Measurements from ENCODE around the gene SEMA5B. TPM values are rescaled to one million over a fixed set of nuclear protein-coding genes. Genes with fewer than 3 reads are reported as not detected.
A peak's percentile ranks its signal among the peaks of the same experiment; 100 is the strongest.

SEMA5B gene
- total RNA-seq, 3 donors from 2014 or later (not counting 1 experiment from before 2014, with no cell fraction given), result 0.23 TPM; not detected in 2

DNA sequence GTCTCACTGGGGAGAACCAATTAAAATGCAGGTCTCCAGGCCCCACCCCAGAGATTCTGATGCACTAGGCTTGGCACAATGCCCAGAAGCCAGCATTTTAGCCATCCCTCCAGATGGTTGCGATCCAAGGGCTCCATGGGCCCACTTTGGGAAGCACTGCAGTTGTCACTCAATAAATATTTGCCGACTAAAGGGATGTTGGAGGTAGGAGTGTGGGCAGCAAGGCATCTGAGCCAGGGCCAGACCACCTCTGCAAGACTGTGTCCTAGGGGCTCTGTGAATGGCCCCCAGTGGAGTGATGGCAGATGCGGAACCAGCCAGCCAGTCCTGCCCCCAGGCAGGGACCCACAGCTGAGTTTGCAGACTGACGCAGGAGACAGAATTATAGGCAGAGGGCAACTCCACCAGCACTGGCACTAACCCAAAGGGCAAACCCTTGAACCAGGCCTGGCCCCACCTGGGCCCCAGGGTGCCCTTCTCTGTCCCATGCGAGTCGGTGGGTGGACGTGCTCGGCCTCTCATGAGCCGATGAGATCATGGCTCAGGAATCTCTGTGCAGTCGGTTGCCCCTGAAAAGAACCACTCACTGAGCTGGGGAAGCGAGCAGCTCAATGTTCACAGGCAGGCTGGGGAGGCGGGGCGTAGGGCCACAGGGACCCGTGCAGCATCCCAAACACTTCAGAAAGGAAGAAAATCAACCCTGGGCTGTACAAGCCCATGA is 49.7 kb downstream of the SEMA5B start:
- H3K36me3 Mint-ChIP-seq, result no peaks in the 10 kb centered on the region
- H3K27ac Mint-ChIP-seq, result no peak overlapping the region
- no peaks in the 10 kb centered on the region for H3K9me3 Mint-ChIP-seq
- Histone ChIP-seq H3K4me1 (ENCODE audit: control insufficient read depth, insufficient read depth, low read length) (peaks cover 25% of the 10 kb centered on the region), H3K27ac (ENCODE audit: low read length) (no peak overlapping the region), H3K36me3 (ENCODE audit: control insufficient read depth, insufficient read depth, low read length) (no peaks in the 10 kb centered on the region), H3K9me3 (ENCODE audit: control insufficient read depth, insufficient read depth, low read length) (no peaks in the 10 kb centered on the region), H3K4me3 (ENCODE audit: low read length) (no peak overlapping the region), H3K27me3 (ENCODE audit: control insufficient read depth, insufficient read depth, low read length) (no peaks in the 10 kb centered on the region)
- TF ChIP-seq, protein P1, sequence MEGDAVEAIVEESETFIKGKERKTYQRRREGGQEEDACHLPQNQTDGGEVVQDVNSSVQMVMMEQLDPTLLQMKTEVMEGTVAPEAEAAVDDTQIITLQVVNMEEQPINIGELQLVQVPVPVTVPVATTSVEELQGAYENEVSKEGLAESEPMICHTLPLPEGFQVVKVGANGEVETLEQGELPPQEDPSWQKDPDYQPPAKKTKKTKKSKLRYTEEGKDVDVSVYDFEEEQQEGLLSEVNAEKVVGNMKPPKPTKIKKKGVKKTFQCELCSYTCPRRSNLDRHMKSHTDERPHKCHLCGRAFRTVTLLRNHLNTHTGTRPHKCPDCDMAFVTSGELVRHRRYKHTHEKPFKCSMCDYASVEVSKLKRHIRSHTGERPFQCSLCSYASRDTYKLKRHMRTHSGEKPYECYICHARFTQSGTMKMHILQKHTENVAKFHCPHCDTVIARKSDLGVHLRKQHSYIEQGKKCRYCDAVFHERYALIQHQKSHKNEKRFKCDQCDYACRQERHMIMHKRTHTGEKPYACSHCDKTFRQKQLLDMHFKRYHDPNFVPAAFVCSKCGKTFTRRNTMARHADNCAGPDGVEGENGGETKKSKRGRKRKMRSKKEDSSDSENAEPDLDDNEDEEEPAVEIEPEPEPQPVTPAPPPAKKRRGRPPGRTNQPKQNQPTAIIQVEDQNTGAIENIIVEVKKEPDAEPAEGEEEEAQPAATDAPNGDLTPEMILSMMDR (IDR thresholded peaks at IDR 0.05), result no peak
- intact Hi-C loops (cut with micrococcal nuclease), result no loop called here
- WGBS (ENCODE audit: insufficient coverage), result 97% methylated on average over 14 of the region's 14 CpGs
- peaks cover 23 to 27% of the 10 kb centered on the region in 2 donors for H3K27me3 Mint-ChIP-seq (ENCODE audit: low read depth in 2 of 2)
- H3K4me3 Mint-ChIP-seq, result no peak overlapping the region
- ATAC-seq (no peak), DNase-seq (no peak)
- peaks cover 18 to 22% of the 10 kb centered on the region in 2 donors for H3K4me1 Mint-ChIP-seq

DNA sequence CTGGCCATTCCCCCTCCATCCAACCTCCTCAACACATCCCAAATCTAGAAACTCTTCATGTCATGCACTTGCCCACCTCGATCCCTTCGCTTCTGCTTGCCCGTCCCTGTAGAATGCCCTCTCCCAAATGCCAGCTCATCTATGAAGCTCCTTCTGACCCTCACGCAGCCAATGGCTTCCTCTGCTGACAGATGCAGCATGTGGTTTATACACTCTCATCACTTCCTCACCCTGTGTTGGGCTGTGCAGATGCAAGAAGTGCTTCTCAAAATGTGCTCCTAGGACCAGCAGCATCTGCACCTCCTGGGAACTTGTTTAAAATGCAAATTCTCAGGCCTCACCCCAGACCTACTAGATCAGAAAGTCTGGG is 51.7 kb downstream of the SEMA5B start:
- H3K36me3 ChIP-seq (ENCODE audit: control insufficient read depth, insufficient read depth, low read length), result no peaks in the 10 kb centered on the region
- intact Hi-C loops (cut with micrococcal nuclease), result no loop called here
- ATAC-seq, result peak; percentile 55 to 71 (median 58)
- peak in 1 of 2 donors; percentile 11 for DNase-seq
- H3K36me3 Mint-ChIP-seq, result no peaks in the 10 kb centered on the region
- H3K27me3 ChIP-seq (ENCODE audit: control insufficient read depth, insufficient read depth, low read length), result peaks cover 2% of the 10 kb centered on the region
- TF ChIP-seq, protein P1 (IDR thresholded peaks at IDR 0.05), result no peak
- H3K9me3 Mint-ChIP-seq, result no peaks in the 10 kb centered on the region
- H3K4me1 ChIP-seq (ENCODE audit: control insufficient read depth, insufficient read depth, low read length), result peaks cover 25% of the 10 kb centered on the region
- H3K9me3 ChIP-seq (ENCODE audit: control insufficient read depth, insufficient read depth, low read length), result no peaks in the 10 kb centered on the region
- H3K4me1 Mint-ChIP-seq, result peaks cover 18 to 22% of the 10 kb centered on the region in 2 donors
- WGBS (ENCODE audit: insufficient coverage), result 28% methylated on average over 4 of the region's 4 CpGs
- H3K27ac ChIP-seq (ENCODE audit: low read length), result no peak overlapping the region
- H3K27me3 Mint-ChIP-seq (ENCODE audit: low read depth in 2 of 2), result peaks cover 17 to 29% of the 10 kb centered on the region in 2 donors
- peak overlapping the region; percentile 56 for H3K4me3 Mint-ChIP-seq
- H3K4me3 ChIP-seq (ENCODE audit: low read length), result no peak overlapping the region
- H3K27ac Mint-ChIP-seq, result peak overlapping the region in 1 of 2 donors; percentile 47

DNA sequence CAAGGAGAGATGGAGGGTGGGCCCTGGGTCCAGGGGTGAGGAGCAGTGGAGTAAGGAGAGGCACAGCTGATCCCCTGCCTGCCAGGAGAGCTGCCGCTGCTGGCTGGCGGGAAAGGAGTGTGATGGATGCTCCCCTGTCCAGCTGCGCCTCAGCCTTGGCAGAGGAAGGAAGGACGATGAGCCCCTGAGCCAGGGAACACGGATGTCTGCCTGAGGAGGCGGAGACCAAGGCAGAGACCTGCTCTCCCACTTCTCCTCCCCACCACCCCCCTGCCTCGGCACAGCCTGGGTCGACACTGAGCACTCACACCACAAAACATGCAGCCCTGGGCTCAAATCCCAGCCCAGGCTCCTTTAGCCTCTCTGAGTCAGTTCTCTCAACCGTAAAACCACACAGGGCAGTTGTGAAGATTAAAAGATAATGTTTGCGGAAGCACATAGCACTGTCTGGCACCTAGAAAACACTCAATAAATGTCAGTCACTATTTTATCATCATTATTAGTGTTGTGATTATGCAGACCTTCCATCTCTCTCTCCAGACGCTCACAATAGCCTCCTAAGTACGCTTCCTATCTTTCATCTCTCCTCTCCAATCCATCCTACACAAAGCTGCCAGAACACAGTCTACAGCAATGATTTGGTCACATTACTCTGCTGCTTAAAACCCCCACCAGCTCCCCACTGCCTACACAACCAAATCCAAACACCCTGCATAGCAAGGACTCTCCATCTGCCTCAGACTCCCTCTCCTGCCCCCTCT is 52.2 kb downstream of the SEMA5B start:
- Mint-ChIP-seq H3K4me1 (peaks cover 18 to 22% of the 10 kb centered on the region in 2 donors), H3K27ac (peak overlapping the region in 1 of 2 donors; percentile 70), H3K9me3 (no peaks in the 10 kb centered on the region), H3K36me3 (no peaks in the 10 kb centered on the region), H3K27me3 (ENCODE audit: low read depth in 2 of 2) (peaks cover 17 to 29% of the 10 kb centered on the region in 2 donors), H3K4me3 (peak overlapping the region; percentile 56)
- DNase-seq, result peak; percentile 21 to 26
- H3K4me1 ChIP-seq (ENCODE audit: control insufficient read depth, insufficient read depth, low read length), result peaks cover 25% of the 10 kb centered on the region
- no peaks in the 10 kb centered on the region for H3K36me3 ChIP-seq (ENCODE audit: control insufficient read depth, insufficient read depth, low read length)
- TF ChIP-seq, protein P1 (IDR thresholded peaks at IDR 0.05), result no peak
- no peaks in the 10 kb centered on the region for H3K9me3 ChIP-seq (ENCODE audit: control insufficient read depth, insufficient read depth, low read length)
- no peak overlapping the region for H3K27ac ChIP-seq (ENCODE audit: low read length)
- intact Hi-C loops (cut with micrococcal nuclease), result no loop called here
- peaks cover 2% of the 10 kb centered on the region for H3K27me3 ChIP-seq (ENCODE audit: control insufficient read depth, insufficient read depth, low read length)
- no peak overlapping the region for H3K4me3 ChIP-seq (ENCODE audit: low read length)
- peak; percentile 77 to 86 (median 84) for ATAC-seq
- 20% methylated on average over 11 of the region's 12 CpGs for WGBS (ENCODE audit: insufficient coverage)

Measured in natural killer cell (primary cell).